ENCODE results near the gene SPATA6.
"Not testable (repeated sequence)": the region's sequence is repeated elsewhere in the genome, so short reads cannot be mapped to it uniquely, and the experiment has no call there.

SPATA6 gene

DNA sequence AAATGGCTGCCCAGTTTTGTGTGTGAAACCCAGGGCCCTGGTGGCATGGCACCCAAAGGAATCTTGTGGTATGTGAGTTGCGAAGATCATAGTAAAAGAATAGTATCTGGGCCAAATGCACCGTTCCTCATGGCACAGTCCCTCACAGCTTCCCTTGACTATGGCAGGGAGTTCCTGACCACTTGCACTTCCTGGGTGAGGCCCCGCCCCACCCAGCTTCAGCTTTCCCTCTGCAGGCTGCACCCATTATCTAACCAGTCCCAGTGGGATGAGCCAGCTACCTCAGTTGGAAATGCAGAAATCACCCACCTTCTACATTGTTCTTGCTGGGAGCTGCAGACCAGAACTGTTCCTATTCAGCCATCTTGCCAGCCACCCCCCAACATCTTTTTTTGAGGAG, 186.5 kb downstream of the SPATA6 start:
- H3K27me3 ChIP-seq (ENCODE audit: control insufficient read depth, insufficient read depth, low read length) = no peaks in the 10 kb centered on the region
- H3K9me3 ChIP-seq (ENCODE audit: control insufficient read depth, low read depth, low read length) = no peaks in the 10 kb centered on the region
- H3K4me1 ChIP-seq (ENCODE audit: control insufficient read depth, low read depth, low read length) = no peaks in the 10 kb centered on the region
- H3K9ac ChIP-seq (ENCODE audit: low read length) = no peak overlapping the region
- H3K4me3 ChIP-seq (ENCODE audit: low read length) = no peak overlapping the region
- no peaks in the 10 kb centered on the region for H3K36me3 ChIP-seq (ENCODE audit: control insufficient read depth, low read depth, low read length)
- H3K27ac ChIP-seq (ENCODE audit: low read length) = no peak overlapping the region

DNA sequence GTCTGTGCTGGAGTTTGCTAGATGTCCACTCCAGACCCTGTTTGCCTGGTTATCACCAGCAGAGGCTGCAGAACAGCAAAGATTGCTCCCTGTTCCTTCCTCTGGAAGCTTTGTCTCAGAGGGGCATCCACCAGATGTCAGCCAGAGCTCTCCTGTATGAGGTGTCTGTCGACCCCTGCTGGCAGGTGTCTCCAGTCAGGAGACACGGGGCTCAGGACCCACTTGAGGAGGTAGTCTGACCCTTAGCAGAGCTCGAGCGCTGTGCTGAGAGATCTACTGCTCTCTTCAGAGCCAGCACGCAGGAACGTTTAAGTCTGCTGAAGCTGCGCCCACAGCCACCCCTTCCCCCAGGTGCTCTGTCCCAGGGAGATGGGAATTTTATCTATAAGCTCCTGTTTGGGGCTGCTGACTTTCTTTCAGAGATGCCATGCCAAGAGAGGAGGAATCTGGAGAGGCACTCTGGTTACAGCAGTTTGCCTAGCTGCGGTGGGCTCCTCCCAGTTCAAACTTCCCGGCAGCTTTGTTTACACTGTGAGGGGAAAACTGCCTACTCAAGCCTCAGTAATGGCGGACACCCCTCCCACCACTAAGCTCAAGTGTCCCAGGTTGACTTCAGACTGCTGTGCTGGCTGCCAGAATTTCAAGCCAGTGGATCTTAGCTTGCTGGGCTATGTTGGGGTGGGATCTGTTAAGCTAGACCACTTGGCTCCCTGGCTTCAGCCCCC, 187.1 kb downstream of the SPATA6 start:
- H3K4me3 ChIP-seq (ENCODE audit: low read length); H3K9me3 ChIP-seq (ENCODE audit: control insufficient read depth, low read depth, low read length); H3K27ac ChIP-seq (ENCODE audit: low read length); H3K36me3 ChIP-seq (ENCODE audit: control insufficient read depth, low read depth, low read length); H3K4me1 ChIP-seq (ENCODE audit: control insufficient read depth, low read depth, low read length); H3K27me3 ChIP-seq (ENCODE audit: control insufficient read depth, insufficient read depth, low read length); H3K9ac ChIP-seq (ENCODE audit: low read length): not testable (repeated sequence)

DNA sequence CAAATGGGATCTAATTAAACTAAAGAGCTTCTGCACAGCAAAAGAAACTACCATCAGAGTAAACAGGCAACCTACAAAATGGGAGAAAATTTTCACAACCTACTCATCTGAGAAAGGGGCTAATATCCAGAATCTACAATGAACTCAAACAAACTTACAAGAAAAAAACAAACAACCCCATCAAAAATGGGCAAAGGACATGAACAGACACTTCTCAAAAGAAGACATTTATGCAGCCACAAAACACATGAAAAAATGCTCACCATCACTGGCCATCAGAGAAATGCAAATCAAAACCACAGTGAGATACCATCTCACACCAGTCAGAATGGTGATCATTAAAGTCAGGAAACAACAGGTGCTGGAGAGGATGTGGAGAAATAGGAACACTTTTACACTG, 189.7 kb downstream of the SPATA6 start:
- not testable (repeated sequence) for H3K9me3 ChIP-seq (ENCODE audit: control insufficient read depth, low read depth, low read length); H3K9ac ChIP-seq (ENCODE audit: low read length); H3K27me3 ChIP-seq (ENCODE audit: control insufficient read depth, insufficient read depth, low read length); H3K4me3 ChIP-seq (ENCODE audit: low read length); H3K27ac ChIP-seq (ENCODE audit: low read length); H3K4me1 ChIP-seq (ENCODE audit: control insufficient read depth, low read depth, low read length); H3K36me3 ChIP-seq (ENCODE audit: control insufficient read depth, low read depth, low read length)

DNA sequence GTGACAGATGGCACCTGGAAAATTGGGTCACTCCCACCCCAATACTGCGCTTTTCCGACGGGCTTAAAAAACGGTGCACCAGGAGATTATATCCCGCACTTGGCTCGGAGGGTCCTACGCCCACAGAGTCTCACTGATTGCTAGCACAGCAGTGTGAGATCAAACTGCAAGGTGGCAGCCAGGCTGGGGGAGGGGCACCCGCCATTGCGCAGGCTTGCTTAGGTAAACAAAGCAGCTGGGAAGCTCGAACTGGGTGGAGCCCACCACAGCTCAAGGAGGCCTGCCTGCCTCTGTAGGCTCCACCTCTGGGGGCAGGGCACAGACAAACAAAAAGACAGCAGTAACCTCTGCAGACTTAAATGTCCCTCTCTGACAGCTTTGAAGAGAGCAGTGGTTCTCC, 194.6 kb downstream of the SPATA6 start:
- not testable (repeated sequence) for H3K27me3 ChIP-seq (ENCODE audit: control insufficient read depth, insufficient read depth, low read length); H3K27ac ChIP-seq (ENCODE audit: low read length); H3K36me3 ChIP-seq (ENCODE audit: control insufficient read depth, low read depth, low read length); H3K9ac ChIP-seq (ENCODE audit: low read length); H3K9me3 ChIP-seq (ENCODE audit: control insufficient read depth, low read depth, low read length); H3K4me1 ChIP-seq (ENCODE audit: control insufficient read depth, low read depth, low read length); H3K4me3 ChIP-seq (ENCODE audit: low read length)

DNA sequence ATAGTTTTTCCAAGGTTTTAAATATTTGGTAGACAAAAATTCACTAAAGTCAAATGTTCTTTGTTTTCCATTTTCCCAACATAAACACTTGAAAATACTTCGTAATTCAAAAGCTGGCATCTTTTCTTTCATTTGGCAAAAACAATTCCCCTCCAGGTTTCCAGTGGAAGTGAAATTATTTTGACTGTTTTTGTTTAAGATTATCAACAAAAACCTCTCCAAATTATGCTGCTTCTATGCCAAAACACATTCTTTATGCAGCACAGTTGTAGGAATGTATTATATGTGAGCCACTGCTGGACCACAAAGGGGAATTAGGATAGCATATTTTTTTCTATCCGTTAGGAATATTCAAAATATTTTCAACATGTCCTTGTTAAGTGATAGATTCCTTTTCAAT, 205.4 kb downstream of the SPATA6 start:
- Histone ChIP-seq H3K9ac (ENCODE audit: low read length) (no peak overlapping the region), H3K9me3 (ENCODE audit: control insufficient read depth, low read depth, low read length) (no peaks in the 10 kb centered on the region), H3K27ac (ENCODE audit: low read length) (no peak overlapping the region), H3K4me1 (ENCODE audit: control insufficient read depth, low read depth, low read length) (no peaks in the 10 kb centered on the region), H3K27me3 (ENCODE audit: control insufficient read depth, insufficient read depth, low read length) (no peaks in the 10 kb centered on the region), H3K4me3 (ENCODE audit: low read length) (no peak overlapping the region), H3K36me3 (ENCODE audit: control insufficient read depth, low read depth, low read length) (no peaks in the 10 kb centered on the region)

DNA sequence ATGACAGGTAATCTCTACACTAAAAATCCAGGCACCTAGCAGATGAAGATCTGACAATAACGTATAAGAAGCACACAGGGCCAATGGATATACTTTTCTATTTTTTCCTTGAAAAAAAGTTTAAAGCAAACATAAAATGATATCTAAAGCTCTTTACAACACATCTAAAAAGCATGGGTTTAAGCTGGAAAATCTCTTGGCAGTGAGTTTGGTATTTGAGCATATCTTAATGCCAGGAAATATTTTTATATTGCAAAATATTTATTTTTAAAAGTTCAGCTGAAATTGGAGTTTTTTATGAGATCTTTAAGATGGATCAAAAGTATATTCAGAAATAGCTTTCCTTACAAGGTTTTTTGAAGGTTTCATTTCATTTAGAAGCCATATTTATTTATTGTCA, 209.0 kb downstream of the SPATA6 start:
- no peaks in the 10 kb centered on the region for H3K27me3 ChIP-seq (ENCODE audit: control insufficient read depth, insufficient read depth, low read length)
- no peaks in the 10 kb centered on the region for H3K36me3 ChIP-seq (ENCODE audit: control insufficient read depth, low read depth, low read length)
- H3K9ac ChIP-seq (ENCODE audit: low read length) = no peak overlapping the region
- H3K9me3 ChIP-seq (ENCODE audit: control insufficient read depth, low read depth, low read length) = no peaks in the 10 kb centered on the region
- H3K4me3 ChIP-seq (ENCODE audit: low read length) = no peak overlapping the region
- H3K27ac ChIP-seq (ENCODE audit: low read length) = no peak overlapping the region
- no peaks in the 10 kb centered on the region for H3K4me1 ChIP-seq (ENCODE audit: control insufficient read depth, low read depth, low read length)

DNA sequence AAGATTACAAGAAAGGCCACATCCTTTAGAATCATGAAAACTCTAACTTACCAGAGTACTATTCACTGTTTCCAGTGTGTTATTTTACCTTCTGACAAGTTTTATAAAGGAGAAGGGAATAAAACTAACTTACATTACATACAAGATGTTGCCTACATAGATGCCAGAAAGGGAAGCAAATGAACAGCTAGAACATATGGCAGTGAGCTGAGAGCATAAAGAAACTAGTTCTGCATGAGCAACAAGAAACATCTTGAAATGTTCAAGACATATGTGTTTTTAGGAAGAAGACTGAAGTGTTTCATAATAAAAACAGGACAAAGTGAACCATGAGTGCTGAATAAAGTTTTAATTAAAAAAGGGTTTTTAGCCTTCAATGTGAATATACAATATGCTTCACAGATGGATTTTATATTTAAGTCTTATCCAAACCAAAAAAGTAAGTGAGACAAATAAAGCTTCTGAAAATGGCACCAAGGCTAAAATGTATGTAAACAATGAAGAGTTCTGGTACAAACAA, 210.1 kb downstream of the SPATA6 start:
- no peak overlapping the region for H3K27ac ChIP-seq (ENCODE audit: low read length)
- H3K4me1 ChIP-seq (ENCODE audit: control insufficient read depth, low read depth, low read length) = no peaks in the 10 kb centered on the region
- no peak overlapping the region for H3K9ac ChIP-seq (ENCODE audit: low read length)

DNA sequence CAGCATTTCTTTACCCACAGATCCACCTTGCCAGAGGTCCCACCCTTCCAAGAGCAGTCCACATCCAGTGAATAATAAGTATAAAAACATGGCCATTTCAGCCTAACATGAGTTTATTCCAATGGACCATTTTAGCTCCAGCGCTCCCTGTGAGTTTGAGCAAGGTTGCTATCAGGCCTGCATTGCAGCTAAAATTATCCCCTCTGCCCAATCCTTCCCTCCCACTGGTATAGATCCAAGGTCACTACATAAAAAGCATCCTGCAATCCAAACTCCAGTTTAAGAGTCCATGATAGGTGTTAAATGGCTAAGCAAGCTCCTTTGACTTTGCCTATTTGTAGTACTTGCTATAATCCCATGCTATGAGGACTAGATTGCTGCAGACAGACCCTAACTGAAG, 213.9 kb downstream of the SPATA6 start:
- Histone ChIP-seq H3K36me3 (ENCODE audit: control insufficient read depth, low read depth, low read length) (no peaks in the 10 kb centered on the region), H3K27ac (ENCODE audit: low read length) (no peak overlapping the region), H3K9me3 (ENCODE audit: control insufficient read depth, low read depth, low read length) (no peaks in the 10 kb centered on the region), H3K27me3 (ENCODE audit: control insufficient read depth, insufficient read depth, low read length) (no peaks in the 10 kb centered on the region), H3K4me3 (ENCODE audit: low read length) (no peak overlapping the region), H3K4me1 (ENCODE audit: control insufficient read depth, low read depth, low read length) (no peaks in the 10 kb centered on the region), H3K9ac (ENCODE audit: low read length) (no peak overlapping the region)

More for the DNA sequence above, 210.1 kb downstream of the SPATA6 start:
- no peak overlapping the region for H3K4me3 ChIP-seq (ENCODE audit: low read length)
- no peaks in the 10 kb centered on the region for H3K27me3 ChIP-seq (ENCODE audit: control insufficient read depth, insufficient read depth, low read length)
- H3K9me3 ChIP-seq (ENCODE audit: control insufficient read depth, low read depth, low read length) = no peaks in the 10 kb centered on the region
- no peaks in the 10 kb centered on the region for H3K36me3 ChIP-seq (ENCODE audit: control insufficient read depth, low read depth, low read length)

DNA sequence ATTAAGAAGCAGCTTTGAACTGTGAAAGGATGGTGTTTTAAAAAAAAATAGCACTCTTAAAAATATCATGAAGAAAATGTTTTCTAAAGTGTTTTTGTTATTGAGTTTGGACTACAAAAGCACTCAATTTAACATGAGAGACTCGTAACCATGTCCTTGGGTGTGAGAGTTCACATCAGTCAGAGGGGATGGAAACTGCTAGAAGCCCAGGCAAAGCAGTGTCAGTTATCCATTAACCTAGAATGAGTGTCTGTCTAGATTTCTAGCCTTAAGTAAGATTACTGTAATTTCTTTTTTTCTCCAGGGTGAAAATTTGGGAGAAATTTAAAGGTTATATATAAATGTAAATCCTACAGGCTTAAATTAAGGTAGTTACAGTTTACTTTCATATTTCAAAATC, 217.8 kb downstream of the SPATA6 start:
- H3K27me3 ChIP-seq (ENCODE audit: control insufficient read depth, insufficient read depth, low read length) = no peaks in the 10 kb centered on the region
- H3K4me3 ChIP-seq (ENCODE audit: low read length) = no peak overlapping the region
- H3K27ac ChIP-seq (ENCODE audit: low read length) = no peak overlapping the region
- no peak overlapping the region for H3K9ac ChIP-seq (ENCODE audit: low read length)
- H3K4me1 ChIP-seq (ENCODE audit: control insufficient read depth, low read depth, low read length) = no peaks in the 10 kb centered on the region
- no peaks in the 10 kb centered on the region for H3K36me3 ChIP-seq (ENCODE audit: control insufficient read depth, low read depth, low read length)
- no peaks in the 10 kb centered on the region for H3K9me3 ChIP-seq (ENCODE audit: control insufficient read depth, low read depth, low read length)

DNA sequence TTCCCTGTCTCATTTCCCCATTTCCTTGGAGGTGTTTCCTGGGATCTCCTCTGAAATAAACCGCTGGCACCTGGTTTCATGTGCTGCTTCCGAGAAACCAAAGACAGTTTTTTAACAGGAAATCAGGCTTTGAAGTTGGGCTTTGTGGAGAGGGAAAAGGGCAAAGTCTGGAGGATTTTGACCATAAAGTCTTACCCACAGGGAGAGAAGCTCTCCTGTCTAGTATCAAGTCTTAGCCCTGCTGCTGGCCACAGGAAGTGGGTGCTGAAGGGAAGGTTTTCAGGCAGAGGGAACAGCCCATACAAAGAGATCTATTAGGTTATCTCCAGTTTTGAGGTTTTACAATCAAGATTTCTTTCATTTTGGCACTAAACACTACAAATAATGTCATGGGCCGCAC, 220.2 kb downstream of the SPATA6 start:
- H3K27me3 ChIP-seq (ENCODE audit: control insufficient read depth, insufficient read depth, low read length) = no peaks in the 10 kb centered on the region
- no peaks in the 10 kb centered on the region for H3K4me1 ChIP-seq (ENCODE audit: control insufficient read depth, low read depth, low read length)
- no peak overlapping the region for H3K27ac ChIP-seq (ENCODE audit: low read length)
- no peaks in the 10 kb centered on the region for H3K9me3 ChIP-seq (ENCODE audit: control insufficient read depth, low read depth, low read length)
- H3K4me3 ChIP-seq (ENCODE audit: low read length) = no peak overlapping the region
- no peak overlapping the region for H3K9ac ChIP-seq (ENCODE audit: low read length)
- no peaks in the 10 kb centered on the region for H3K36me3 ChIP-seq (ENCODE audit: control insufficient read depth, low read depth, low read length)

DNA sequence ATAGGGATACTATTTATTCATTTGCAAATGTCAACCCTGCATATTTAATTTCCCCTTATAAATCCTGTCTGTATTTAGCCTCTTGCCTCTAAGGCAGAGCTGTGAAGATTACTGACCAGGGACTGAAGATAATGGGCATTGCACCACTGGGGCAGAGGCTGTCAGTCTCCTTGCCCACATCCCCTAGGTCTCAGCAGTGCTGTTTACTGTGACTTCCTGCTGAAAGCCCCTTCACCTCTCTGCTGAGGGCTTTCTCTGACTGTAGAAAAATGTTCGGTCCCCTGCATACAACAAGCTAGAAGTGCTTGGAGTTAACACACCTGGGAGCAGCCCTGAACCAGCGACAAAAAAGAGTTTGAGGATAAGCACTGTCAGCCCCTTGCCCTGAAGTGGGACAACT, 220.7 kb downstream of the SPATA6 start:
- no peaks in the 10 kb centered on the region for H3K9me3 ChIP-seq (ENCODE audit: control insufficient read depth, low read depth, low read length)
- no peaks in the 10 kb centered on the region for H3K36me3 ChIP-seq (ENCODE audit: control insufficient read depth, low read depth, low read length)
- H3K9ac ChIP-seq (ENCODE audit: low read length) = no peak overlapping the region
- no peak overlapping the region for H3K27ac ChIP-seq (ENCODE audit: low read length)
- no peak overlapping the region for H3K4me3 ChIP-seq (ENCODE audit: low read length)
- no peaks in the 10 kb centered on the region for H3K27me3 ChIP-seq (ENCODE audit: control insufficient read depth, insufficient read depth, low read length)
- no peaks in the 10 kb centered on the region for H3K4me1 ChIP-seq (ENCODE audit: control insufficient read depth, low read depth, low read length)

DNA sequence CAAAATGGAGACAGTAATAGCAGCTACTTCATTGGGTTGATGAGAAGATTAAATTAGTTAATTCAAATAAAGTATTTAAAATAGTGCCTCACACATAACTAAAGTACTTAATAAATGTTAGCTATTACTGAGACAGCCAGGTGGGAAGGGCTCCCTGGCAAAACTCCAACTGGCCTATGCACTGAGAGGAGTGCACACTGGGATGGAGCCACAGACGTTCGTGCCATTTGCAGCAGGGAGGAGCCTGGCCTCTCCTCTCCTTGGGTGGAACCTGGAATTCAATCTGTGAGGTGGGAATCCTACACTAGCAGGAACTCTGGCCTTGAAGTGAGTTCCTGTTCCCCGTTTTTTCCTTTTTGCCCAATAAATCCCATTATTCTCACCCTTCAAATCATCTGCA, 221.4 kb downstream of the SPATA6 start:
- no peaks in the 10 kb centered on the region for H3K4me1 ChIP-seq (ENCODE audit: control insufficient read depth, low read depth, low read length)
- H3K36me3 ChIP-seq (ENCODE audit: control insufficient read depth, low read depth, low read length) = no peaks in the 10 kb centered on the region
- H3K9ac ChIP-seq (ENCODE audit: low read length) = no peak overlapping the region
- H3K9me3 ChIP-seq (ENCODE audit: control insufficient read depth, low read depth, low read length) = no peaks in the 10 kb centered on the region
- no peaks in the 10 kb centered on the region for H3K27me3 ChIP-seq (ENCODE audit: control insufficient read depth, insufficient read depth, low read length)
- H3K4me3 ChIP-seq (ENCODE audit: low read length) = no peak overlapping the region
- H3K27ac ChIP-seq (ENCODE audit: low read length) = no peak overlapping the region

All from iPS-18a (cell line).